ENCODE results near the gene ATP8B4. TPM values are rescaled to one million over a fixed set of nuclear protein-coding genes. Genes with fewer than 3 reads are reported as not detected.

The ATP8B4 gene
- polyA plus RNA-seq, 1 donor (not counting 4 experiments of a cell fraction or from before 2014, with no cell fraction given): 0.05 TPM

DNA sequence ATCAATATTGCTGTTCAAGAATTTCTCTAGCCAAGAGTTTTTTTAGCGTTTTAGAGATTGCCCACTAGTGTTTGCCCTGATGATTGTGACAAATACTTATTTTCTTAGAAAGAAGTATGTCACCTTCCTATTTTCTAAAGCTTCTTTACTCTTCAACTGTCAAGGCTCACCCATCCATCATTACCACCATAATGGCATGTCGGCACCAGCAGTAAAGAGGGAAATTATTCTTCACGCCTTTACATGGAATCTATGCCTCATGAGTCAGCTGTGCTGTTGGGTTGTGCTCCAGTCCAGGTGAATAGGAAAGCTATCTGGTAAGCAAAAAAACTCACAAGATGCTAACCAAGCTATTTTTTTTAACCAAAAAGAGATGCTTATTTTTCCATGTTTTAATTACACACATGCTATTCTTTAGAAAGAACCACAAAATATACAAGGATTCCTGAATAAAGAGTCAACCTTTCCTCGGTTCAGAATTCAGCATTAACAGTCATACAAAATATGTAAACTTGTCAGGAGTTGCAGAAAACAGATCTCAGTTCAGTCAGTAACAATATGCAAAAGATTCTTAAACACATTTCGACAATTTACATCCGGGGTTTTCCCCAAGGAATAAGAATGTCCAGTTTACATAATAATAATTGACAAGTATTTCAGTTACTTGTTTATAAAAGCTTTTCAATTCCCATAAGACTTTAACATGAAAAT lies 128.0 kb downstream of the ATP8B4 start:
- dilution Hi-C loops (cut with MboI; ENCODE audit: extremely low pct_ligation_motif_present, low sequenced_read_pairs): no loop called here
- H3K9ac ChIP-seq (ENCODE audit: control insufficient read depth, extremely low read depth, insufficient read depth, low read length): no peak overlapping the region
- no peak overlapping the region for H2AFZ ChIP-seq (ENCODE audit: control insufficient read depth, low read length)
- H3K4me3 ChIP-seq (ENCODE audit: control insufficient read depth in 2 of 3, extremely low read depth in 1 of 3, insufficient read depth in 2 of 3, low read depth in 1 of 3, low read length in 3 of 3): no peak overlapping the region
- no peaks in the 10 kb centered on the region for H4K20me1 ChIP-seq (ENCODE audit: control insufficient read depth, extremely low read depth, insufficient read depth, low read length)
- no peaks in the 10 kb centered on the region for H3K4me1 ChIP-seq (ENCODE audit: control insufficient read depth, extremely low read depth, insufficient read depth, low read length)
- no peaks in the 10 kb centered on the region for H3K27me3 ChIP-seq (ENCODE audit: control insufficient read depth, extremely low read depth, insufficient read depth, low read length)
- no peaks in the 10 kb centered on the region for H3K9me1 ChIP-seq (ENCODE audit: control insufficient read depth, extremely low read depth, insufficient read depth, low read length)
- no peak for FAIRE-seq
- H3K27ac ChIP-seq (ENCODE audit: control insufficient read depth, insufficient read depth, low read length): no peak overlapping the region
- H3K4me2 ChIP-seq (ENCODE audit: control insufficient read depth, extremely low read depth, insufficient read depth, low read depth, low read length): no peak overlapping the region
- TF ChIP-seq EZH2 (IDR thresholded peaks at IDR 0.05; ENCODE audit: low read length): no peak
- TF ChIP-seq, protein P1, sequence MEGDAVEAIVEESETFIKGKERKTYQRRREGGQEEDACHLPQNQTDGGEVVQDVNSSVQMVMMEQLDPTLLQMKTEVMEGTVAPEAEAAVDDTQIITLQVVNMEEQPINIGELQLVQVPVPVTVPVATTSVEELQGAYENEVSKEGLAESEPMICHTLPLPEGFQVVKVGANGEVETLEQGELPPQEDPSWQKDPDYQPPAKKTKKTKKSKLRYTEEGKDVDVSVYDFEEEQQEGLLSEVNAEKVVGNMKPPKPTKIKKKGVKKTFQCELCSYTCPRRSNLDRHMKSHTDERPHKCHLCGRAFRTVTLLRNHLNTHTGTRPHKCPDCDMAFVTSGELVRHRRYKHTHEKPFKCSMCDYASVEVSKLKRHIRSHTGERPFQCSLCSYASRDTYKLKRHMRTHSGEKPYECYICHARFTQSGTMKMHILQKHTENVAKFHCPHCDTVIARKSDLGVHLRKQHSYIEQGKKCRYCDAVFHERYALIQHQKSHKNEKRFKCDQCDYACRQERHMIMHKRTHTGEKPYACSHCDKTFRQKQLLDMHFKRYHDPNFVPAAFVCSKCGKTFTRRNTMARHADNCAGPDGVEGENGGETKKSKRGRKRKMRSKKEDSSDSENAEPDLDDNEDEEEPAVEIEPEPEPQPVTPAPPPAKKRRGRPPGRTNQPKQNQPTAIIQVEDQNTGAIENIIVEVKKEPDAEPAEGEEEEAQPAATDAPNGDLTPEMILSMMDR (optimal IDR thresholded peaks at IDR 0.05 in 1 of 3, IDR thresholded peaks at IDR 0.05 in 1 of 3, conservative IDR thresholded peaks at IDR 0.05 in 1 of 3; ENCODE audit: extremely low read depth in 1 of 3, insufficient read depth in 2 of 3, low read length in 3 of 3): no peak
- no peaks in the 10 kb centered on the region for H3K79me2 ChIP-seq (ENCODE audit: control insufficient read depth, insufficient read depth, low read length)
- H3K9me3 ChIP-seq (ENCODE audit: control insufficient read depth, low read depth, low read length): no peaks in the 10 kb centered on the region
- DNase-seq (ENCODE audit: low read depth, low spot score): no peak
- no peaks in the 10 kb centered on the region for H3K36me3 ChIP-seq (ENCODE audit: control insufficient read depth in 2 of 2, extremely low read depth in 1 of 2, insufficient read depth in 2 of 2, low read length in 2 of 2)

DNA sequence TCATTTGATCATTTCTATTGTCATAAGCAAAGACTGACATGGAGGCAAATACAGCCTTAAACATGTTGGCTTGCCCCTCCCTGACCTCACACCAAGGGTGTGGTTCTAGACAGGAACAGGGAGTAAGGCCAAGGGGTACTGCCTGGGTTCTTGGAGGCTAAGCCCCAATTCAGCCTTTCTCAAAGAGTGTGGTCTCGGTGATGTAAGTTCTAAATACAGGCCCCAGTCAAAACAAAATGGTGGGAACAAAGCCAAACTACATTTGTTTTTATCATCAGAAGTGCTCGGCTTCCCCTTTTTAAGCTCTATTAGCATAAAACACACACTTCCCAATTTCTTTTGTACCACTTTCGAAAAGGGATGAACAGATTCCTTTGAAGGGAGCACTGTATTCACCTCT lies 129.5 kb downstream of the ATP8B4 start:
- dilution Hi-C loops (cut with MboI; ENCODE audit: extremely low pct_ligation_motif_present, low sequenced_read_pairs): no loop called here
- FAIRE-seq: no peak
- H3K79me2 ChIP-seq (ENCODE audit: control insufficient read depth, insufficient read depth, low read length): no peaks in the 10 kb centered on the region
- no peaks in the 10 kb centered on the region for H3K9me3 ChIP-seq (ENCODE audit: control insufficient read depth, low read depth, low read length)
- no peak overlapping the region for H3K4me3 ChIP-seq (ENCODE audit: control insufficient read depth in 2 of 3, extremely low read depth in 1 of 3, insufficient read depth in 2 of 3, low read depth in 1 of 3, low read length in 3 of 3)
- no peaks in the 10 kb centered on the region for H3K4me1 ChIP-seq (ENCODE audit: control insufficient read depth, extremely low read depth, insufficient read depth, low read length)
- no peaks in the 10 kb centered on the region for H3K9me1 ChIP-seq (ENCODE audit: control insufficient read depth, extremely low read depth, insufficient read depth, low read length)
- H4K20me1 ChIP-seq (ENCODE audit: control insufficient read depth, extremely low read depth, insufficient read depth, low read length): no peaks in the 10 kb centered on the region
- no peaks in the 10 kb centered on the region for H3K27me3 ChIP-seq (ENCODE audit: control insufficient read depth, extremely low read depth, insufficient read depth, low read length)
- no peak overlapping the region for H2AFZ ChIP-seq (ENCODE audit: control insufficient read depth, low read length)
- H3K4me2 ChIP-seq (ENCODE audit: control insufficient read depth, extremely low read depth, insufficient read depth, low read depth, low read length): no peak overlapping the region
- H3K36me3 ChIP-seq (ENCODE audit: control insufficient read depth in 2 of 2, extremely low read depth in 1 of 2, insufficient read depth in 2 of 2, low read length in 2 of 2): no peaks in the 10 kb centered on the region
- DNase-seq (ENCODE audit: low read depth, low spot score): no peak
- no peak for TF ChIP-seq EZH2 (IDR thresholded peaks at IDR 0.05; ENCODE audit: low read length)
- TF ChIP-seq, protein P1 (optimal IDR thresholded peaks at IDR 0.05 in 1 of 3, IDR thresholded peaks at IDR 0.05 in 1 of 3, conservative IDR thresholded peaks at IDR 0.05 in 1 of 3; ENCODE audit: extremely low read depth in 1 of 3, insufficient read depth in 2 of 3, low read length in 3 of 3): no peak
- H3K27ac ChIP-seq (ENCODE audit: control insufficient read depth, insufficient read depth, low read length): no peak overlapping the region
- no peak overlapping the region for H3K9ac ChIP-seq (ENCODE audit: control insufficient read depth, extremely low read depth, insufficient read depth, low read length)
